ENCODE results near the gene OSGEP.

- TF ChIP-seq ZNF384 (IDR thresholded peaks at IDR 0.05), result no peak
- TF ChIP-seq BHLHE40 (IDR thresholded peaks at IDR 0.05; ENCODE audit: borderline replicate concordance), result no peak
- TF ChIP-seq HDGF (IDR thresholded peaks at IDR 0.05; ENCODE audit: borderline replicate concordance), result no peak
- no peak for TF ChIP-seq FOXK2 (IDR thresholded peaks at IDR 0.05)
- no peak for TF ChIP-seq PKNOX1 (IDR thresholded peaks at IDR 0.05)
- no peak for TF ChIP-seq ELF4 (IDR thresholded peaks at IDR 0.05)
- TF ChIP-seq FOXA1 (IDR thresholded peaks at IDR 0.05), result no peak
- TF ChIP-seq SUZ12 (IDR thresholded peaks at IDR 0.05), result no peak
- TF ChIP-seq L3MBTL2 (conservative IDR thresholded peaks at IDR 0.05), result no peak
- TF ChIP-seq TARDBP (IDR thresholded peaks at IDR 0.05), result no peak
- no peak for TF ChIP-seq FOXM1 (IDR thresholded peaks at IDR 0.05; ENCODE audit: borderline replicate concordance)
- no peak for TF ChIP-seq SP1 (IDR thresholded peaks at IDR 0.05)
- no peak for TF ChIP-seq LEF1 (IDR thresholded peaks at IDR 0.05; ENCODE audit: borderline replicate concordance)
- TF ChIP-seq NFRKB (IDR thresholded peaks at IDR 0.05), result no peak
Measured at GRCh38 chr14:20434701-20435581, 19.7 kb downstream of the OSGEP start.
